ENCODE data around the gene MAP3K13.

DNA sequence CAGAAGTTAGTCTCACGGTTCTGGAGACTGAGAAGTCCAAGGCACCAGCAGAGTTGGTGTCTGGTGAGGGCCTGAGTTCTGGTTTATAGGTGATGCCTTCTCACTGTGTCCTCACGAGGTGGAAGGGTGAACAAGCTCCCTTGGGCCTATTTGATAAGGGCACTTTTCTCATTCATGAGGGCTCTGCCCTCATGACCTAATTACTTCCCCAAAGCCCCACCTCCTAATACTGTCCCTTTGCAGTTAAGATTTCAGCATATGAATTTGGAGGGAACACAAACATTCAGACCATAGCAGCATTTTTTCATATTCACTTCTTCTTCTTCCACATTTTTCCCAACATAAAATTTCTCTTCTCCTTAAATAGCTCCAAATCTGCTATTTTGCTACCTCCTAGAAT lies 94.4 kb downstream of the MAP3K13 start:
- TF ChIP-seq CTCF (IDR thresholded peaks at IDR 0.05), result no peak
- TF ChIP-seq EP300 (IDR thresholded peaks at IDR 0.05), result no peak
- TF ChIP-seq POLR2A (IDR thresholded peaks at IDR 0.05), result no peak

Data from ovary (tissue), 3 donors.